Calu3 (cell line): ENCODE measurements around the gene NODAL. TPM values are rescaled to one million over a fixed set of nuclear protein-coding genes. Genes with fewer than 3 reads are reported as not detected.

ENCODE experiments used
- BruUV-seq: library from RNA; stranded (reverse); fragments of 400-500 nt; replicated peaks from 2 replicates; lab custom pipeline; 2021; lab: Mats Ljungman, UMichigan
- CTCF ChIA-PET: fragments of 300-600 bp; sonication (Branson Sonifier 250); formaldehyde crosslinking; loops from one replicate; lab custom pipeline; 2022; ENCODE audit warnings: antibody characterized with exemption; lab: Charles Lee
- DNase-seq: peaks from one replicate; pipeline ENCODE4 v3.0.0; 2022
- H3K27ac Mint-ChIP-seq: one replicate; pipeline ENCODE4 v1.8.0; 2022; ENCODE audit warnings: mixed read lengths; ENCODE audit not compliant: unreplicated experiment
- H3K27me3 Mint-ChIP-seq: one replicate; pipeline ENCODE4 v1.8.0; 2022; ENCODE audit warnings: mixed read lengths; ENCODE audit not compliant: unreplicated experiment
- H3K36me3 Mint-ChIP-seq: one replicate; pipeline ENCODE4 v1.8.0; 2022; ENCODE audit warnings: mild to moderate bottlenecking, moderate library complexity, mixed read lengths; ENCODE audit not compliant: insufficient read depth, unreplicated experiment
- H3K4me1 Mint-ChIP-seq: one replicate; pipeline ENCODE4 v1.8.0; 2022; ENCODE audit warnings: mild to moderate bottlenecking, low read depth, mixed read lengths; ENCODE audit not compliant: unreplicated experiment
- H3K4me3 Mint-ChIP-seq: one replicate; pipeline ENCODE4 v1.8.0; 2022; ENCODE audit warnings: mild to moderate bottlenecking, low read depth, moderate library complexity, mixed read lengths; ENCODE audit not compliant: unreplicated experiment
- H3K9me3 Mint-ChIP-seq: one replicate; pipeline ENCODE4 v1.8.0; 2022; ENCODE audit warnings: low read depth, mixed read lengths; ENCODE audit not compliant: unreplicated experiment
- CTCF ChIP-seq: fragments of 200-600 bp; IDR thresholded peaks from one replicate; pipeline ENCODE4 v1.8.0; 2022; ENCODE audit warnings: antibody characterized with exemption; ENCODE audit not compliant: unreplicated experiment
- intact Hi-C: fragments of 100-400 bp; cut with micrococcal nuclease; formaldehyde crosslinking; loops from one replicate; pipeline ENCODE4 v1.10.0; 2022; ENCODE audit not compliant: unreplicated experiment
- total RNA-seq: library from RNA; stranded (reverse); gene quantifications from 2 replicates; pipeline ENCODE4 v1.2.3, GENCODE V29; 2022

Gene NODAL
- total RNA-seq, 1 experiment from 2014 or later, result not detected

DNA sequence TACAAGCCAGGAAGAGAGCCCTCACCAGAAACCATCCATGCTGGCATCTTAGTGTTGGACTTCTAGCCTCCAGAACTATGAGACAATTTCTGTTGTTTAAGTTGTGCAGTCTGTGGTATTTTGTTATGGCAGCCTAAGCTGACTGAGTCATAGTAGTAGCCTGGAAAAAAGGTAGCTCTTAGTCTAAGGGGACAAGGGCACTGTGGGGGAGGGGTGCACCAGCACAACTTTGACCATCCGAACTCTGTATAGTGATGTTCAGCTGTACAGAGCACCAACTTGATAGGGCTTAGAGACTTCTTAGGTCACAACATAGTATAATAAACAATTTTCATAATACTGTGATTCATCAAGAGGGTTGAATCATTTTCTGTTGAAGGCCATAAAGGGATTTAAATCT lies 23.3 kb downstream of the NODAL start:
- intact Hi-C loops, result no loop called here
- H3K27me3 Mint-ChIP-seq, result no peaks in the 10 kb centered on the region
- BruUV-seq, result no TSS peak
- CTCF ChIA-PET, result no interaction called here
- DNase-seq, result no peak
- no peak for TF ChIP-seq CTCF
- no peaks in the 10 kb centered on the region for H3K9me3 Mint-ChIP-seq
- H3K27ac Mint-ChIP-seq, result no peak overlapping the region
- H3K4me3 Mint-ChIP-seq, result no peak overlapping the region
- peaks cover 11% of the 10 kb centered on the region for H3K4me1 Mint-ChIP-seq
- H3K36me3 Mint-ChIP-seq, result peaks cover 22% of the 10 kb centered on the region

DNA sequence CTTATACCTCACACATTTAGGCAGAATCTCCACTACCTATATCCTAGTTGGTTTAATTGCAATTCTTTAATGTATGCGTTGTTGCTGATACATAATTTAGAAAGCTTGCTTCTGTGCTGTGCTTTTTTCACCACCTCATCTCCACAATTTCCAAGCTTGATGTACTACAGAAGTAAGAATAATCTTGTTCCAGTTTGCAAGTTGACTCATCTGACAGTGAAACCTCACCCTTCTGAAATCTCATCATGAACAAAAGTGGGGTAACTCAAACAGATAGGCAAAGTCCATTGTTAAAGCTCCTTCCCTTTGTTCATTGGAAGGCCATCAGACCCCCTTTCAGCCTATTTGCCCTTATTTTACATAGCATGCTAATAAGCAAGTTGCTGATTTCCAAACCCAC lies 23.9 kb downstream of the NODAL start:
- no peak for TF ChIP-seq CTCF
- H3K4me3 Mint-ChIP-seq, result no peak overlapping the region
- no TSS peak for BruUV-seq
- no peak overlapping the region for H3K27ac Mint-ChIP-seq
- H3K36me3 Mint-ChIP-seq, result peaks cover 16% of the 10 kb centered on the region
- DNase-seq, result no peak
- peaks cover 11% of the 10 kb centered on the region for H3K4me1 Mint-ChIP-seq
- intact Hi-C loops, result no loop called here
- CTCF ChIA-PET, result no interaction called here
- no peaks in the 10 kb centered on the region for H3K27me3 Mint-ChIP-seq
- H3K9me3 Mint-ChIP-seq, result no peaks in the 10 kb centered on the region

GRCh38 chr10:70412356-70412755 lies 29.1 kb downstream of the NODAL start:
- DNase-seq, result no peak
- no peaks in the 10 kb centered on the region for H3K27me3 Mint-ChIP-seq
- TF ChIP-seq CTCF, result no peak
- intact Hi-C loops, result no loop called here
- H3K27ac Mint-ChIP-seq, result no peak overlapping the region
- peaks cover 34% of the 10 kb centered on the region for H3K4me1 Mint-ChIP-seq
- no peaks in the 10 kb centered on the region for H3K9me3 Mint-ChIP-seq
- CTCF ChIA-PET, result no interaction called here
- peaks cover 19% of the 10 kb centered on the region for H3K36me3 Mint-ChIP-seq
- BruUV-seq, result no TSS peak
- no peak overlapping the region for H3K4me3 Mint-ChIP-seq

GRCh38 chr10:70410608-70411007 lies 30.9 kb downstream of the NODAL start:
- H3K4me1 Mint-ChIP-seq, result peaks cover 38% of the 10 kb centered on the region
- no TSS peak for BruUV-seq

More at GRCh38 chr10:70410608-70411007, 30.9 kb downstream of the NODAL start:
- peaks cover 23% of the 10 kb centered on the region for H3K36me3 Mint-ChIP-seq
- H3K9me3 Mint-ChIP-seq, result no peaks in the 10 kb centered on the region
- H3K4me3 Mint-ChIP-seq, result no peak overlapping the region
- CTCF ChIA-PET, result interaction anchor here (0.6 kb wide), 1 partner anchor 100 kb away, joined by 3 read pairs; no protein-coding TSS in a partner anchor
- intact Hi-C loops, result no loop called here
- DNase-seq, result no peak
- no peaks in the 10 kb centered on the region for H3K27me3 Mint-ChIP-seq
- no peak overlapping the region for H3K27ac Mint-ChIP-seq
- TF ChIP-seq CTCF, result no peak
